ENCODE data around the gene PANK2.

PANK2 gene

DNA sequence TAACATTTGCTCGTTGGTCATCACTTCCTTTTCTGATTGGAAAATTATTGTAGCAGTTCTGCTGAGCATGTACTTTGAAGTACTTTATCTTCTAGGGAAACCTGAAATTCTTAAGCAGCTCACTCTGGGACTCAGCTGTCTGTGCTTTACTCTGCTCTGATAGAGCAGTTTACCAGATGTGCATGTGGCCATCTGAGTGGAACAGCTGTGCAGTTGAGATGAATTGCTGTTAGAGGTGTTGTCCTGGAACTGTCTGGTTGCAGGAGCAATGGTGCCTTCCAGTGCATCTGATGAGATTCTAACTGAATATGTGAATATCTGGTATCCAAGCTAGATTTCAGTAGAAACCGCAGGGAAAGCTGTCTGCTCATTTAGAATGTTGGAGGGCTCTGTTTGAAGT lies 27.2 kb downstream of the PANK2 start:
- in situ Hi-C loops (cut with MboI; ENCODE audit: low pct_unique_long_range_greater_than_20kb, low sequenced_read_pairs, unreplicated experiment) = no loop called here
- no peak for DNase-seq (ENCODE audit: low spot score)
- TF ChIP-seq CTCF (IDR thresholded peaks at IDR 0.05; ENCODE audit: extremely low read depth, insufficient read depth, missing control alignments) = no peak

- in situ Hi-C loops (cut with MboI; ENCODE audit: low pct_unique_long_range_greater_than_20kb, low sequenced_read_pairs, unreplicated experiment) = no loop called here
- DNase-seq (ENCODE audit: low spot score) = no peak
- TF ChIP-seq CTCF (IDR thresholded peaks at IDR 0.05; ENCODE audit: extremely low read depth, insufficient read depth, missing control alignments) = no peak
These were observed 30.2 kb downstream of the PANK2 start for GRCh38 chr20:3919352-3919751.

GRCh38 chr20:3922223-3922982 lies 33.2 kb downstream of the PANK2 start:
- in situ Hi-C loops (cut with MboI; ENCODE audit: low pct_unique_long_range_greater_than_20kb, low sequenced_read_pairs, unreplicated experiment) = no loop called here
- no peak for TF ChIP-seq CTCF (IDR thresholded peaks at IDR 0.05; ENCODE audit: extremely low read depth, insufficient read depth, missing control alignments)
- no peak for DNase-seq (ENCODE audit: low spot score)

GRCh38 chr20:3922983-3923339 lies 33.8 kb downstream of the PANK2 start:
- DNase-seq (ENCODE audit: low spot score) = no peak
- TF ChIP-seq CTCF (IDR thresholded peaks at IDR 0.05; ENCODE audit: extremely low read depth, insufficient read depth, missing control alignments) = no peak
- in situ Hi-C loops (cut with MboI; ENCODE audit: low pct_unique_long_range_greater_than_20kb, low sequenced_read_pairs, unreplicated experiment) = no loop called here

- DNase-seq (ENCODE audit: low spot score) = no peak
- TF ChIP-seq CTCF (IDR thresholded peaks at IDR 0.05; ENCODE audit: extremely low read depth, insufficient read depth, missing control alignments) = no peak
- in situ Hi-C loops (cut with MboI; ENCODE audit: low pct_unique_long_range_greater_than_20kb, low sequenced_read_pairs, unreplicated experiment) = no loop called here
These were observed 34.6 kb downstream of the PANK2 start for GRCh38 chr20:3923818-3924217.

GRCh38 chr20:3924304-3925112 lies 35.3 kb downstream of the PANK2 start:
- peak; percentile 20 for TF ChIP-seq CTCF (IDR thresholded peaks at IDR 0.05; ENCODE audit: extremely low read depth, insufficient read depth, missing control alignments)
- no peak for DNase-seq (ENCODE audit: low spot score)
- in situ Hi-C loops (cut with MboI; ENCODE audit: low pct_unique_long_range_greater_than_20kb, low sequenced_read_pairs, unreplicated experiment) = no loop called here

Measured in GM13977 (cell line).